Measurements from ENCODE around the gene SMARCC2.
A peak's percentile ranks its signal among the peaks of the same experiment; 100 is the strongest.
"Not testable (repeated sequence)": the region's sequence is repeated elsewhere in the genome, so short reads cannot be mapped to it uniquely, and the experiment has no call there.

SMARCC2 gene

GRCh38 chr12:56197921-56198635, 8.8 kb upstream of the SMARCC2 start:
- Mint-ChIP-seq H3K36me3 (ENCODE audit: low read depth) (peaks cover 1% of the 10 kb centered on the region), H3K27ac (no peak overlapping the region), H3K4me1 (ENCODE audit: low read depth) (peaks cover 6% of the 10 kb centered on the region), H3K4me3 (no peak overlapping the region), H3K27me3 (ENCODE audit: low read depth) (no peaks in the 10 kb centered on the region), H3K9me3 (no peaks in the 10 kb centered on the region)
- no peak for DNase-seq (ENCODE audit: low spot score)

GRCh38 chr12:56196818-56197550, 7.7 kb upstream of the SMARCC2 start:
- H3K4me3 Mint-ChIP-seq; DNase-seq (ENCODE audit: low spot score): not testable (repeated sequence)
- H3K4me1 Mint-ChIP-seq (ENCODE audit: low read depth), result peaks cover 12% of the 10 kb centered on the region

GRCh38 chr12:56193025-56193578, 3.8 kb upstream of the SMARCC2 start:
- Mint-ChIP-seq H3K36me3 (ENCODE audit: low read depth) (peaks cover 7% of the 10 kb centered on the region), H3K27ac (peak overlapping the region; percentile 0)
- DNase-seq (ENCODE audit: low spot score), result peak; percentile 60

More at GRCh38 chr12:56196818-56197550, 7.7 kb upstream of the SMARCC2 start:
- H3K27ac Mint-ChIP-seq; H3K36me3 Mint-ChIP-seq (ENCODE audit: low read depth); H3K27me3 Mint-ChIP-seq (ENCODE audit: low read depth); H3K9me3 Mint-ChIP-seq: not testable (repeated sequence)

GRCh38 chr12:56192582-56192981, 3.3 kb upstream of the SMARCC2 start:
- DNase-seq (ENCODE audit: low spot score), result no peak
- Mint-ChIP-seq H3K36me3 (ENCODE audit: low read depth) (peaks cover 12% of the 10 kb centered on the region), H3K4me1 (ENCODE audit: low read depth) (peaks cover 32% of the 10 kb centered on the region), H3K4me3 (peak overlapping the region; percentile 5), H3K9me3 (no peaks in the 10 kb centered on the region), H3K27ac (peak overlapping the region; percentile 17), H3K27me3 (ENCODE audit: low read depth) (no peaks in the 10 kb centered on the region)

More at GRCh38 chr12:56193025-56193578, 3.8 kb upstream of the SMARCC2 start:
- Mint-ChIP-seq H3K4me3 (no peak overlapping the region), H3K9me3 (no peaks in the 10 kb centered on the region), H3K4me1 (ENCODE audit: low read depth) (peaks cover 27% of the 10 kb centered on the region), H3K27me3 (ENCODE audit: low read depth) (no peaks in the 10 kb centered on the region)

- H3K27ac Mint-ChIP-seq, result peak overlapping the region; percentile 99
- H3K9me3 Mint-ChIP-seq, result no peaks in the 10 kb centered on the region
- peaks cover 44% of the 10 kb centered on the region for H3K4me1 Mint-ChIP-seq (ENCODE audit: low read depth)
- peaks cover 25% of the 10 kb centered on the region for H3K36me3 Mint-ChIP-seq (ENCODE audit: low read depth)
- DNase-seq (ENCODE audit: low spot score), result no peak
- peak overlapping the region; percentile 95 for H3K4me3 Mint-ChIP-seq
- H3K27me3 Mint-ChIP-seq (ENCODE audit: low read depth), result no peaks in the 10 kb centered on the region
These were observed 1.4 kb upstream of the SMARCC2 start for GRCh38 chr12:56190695-56191155.

GRCh38 chr12:56189918-56190694, 823 bp upstream of the SMARCC2 start:
- Mint-ChIP-seq H3K9me3 (no peaks in the 10 kb centered on the region), H3K4me1 (ENCODE audit: low read depth) (peaks cover 44% of the 10 kb centered on the region), H3K27me3 (ENCODE audit: low read depth) (no peaks in the 10 kb centered on the region), H3K4me3 (peak overlapping the region; percentile 95), H3K36me3 (ENCODE audit: low read depth) (peaks cover 27% of the 10 kb centered on the region), H3K27ac (peak overlapping the region; percentile 99)
- DNase-seq (ENCODE audit: low spot score), result peak; percentile 86

- peaks cover 37% of the 10 kb centered on the region for H3K36me3 Mint-ChIP-seq (ENCODE audit: low read depth)
- no peaks in the 10 kb centered on the region for H3K27me3 Mint-ChIP-seq (ENCODE audit: low read depth)
- peak overlapping the region; percentile 81 for H3K27ac Mint-ChIP-seq
- peaks cover 44% of the 10 kb centered on the region for H3K4me1 Mint-ChIP-seq (ENCODE audit: low read depth)
- peak overlapping the region; percentile 91 for H3K4me3 Mint-ChIP-seq
- DNase-seq (ENCODE audit: low spot score), result peak; percentile 7
- H3K9me3 Mint-ChIP-seq, result no peaks in the 10 kb centered on the region
These were observed 545 bp downstream of the SMARCC2 start for GRCh38 chr12:56188778-56189098.

- Mint-ChIP-seq H3K9me3 (no peaks in the 10 kb centered on the region), H3K27ac (peak overlapping the region; percentile 81), H3K36me3 (ENCODE audit: low read depth) (peaks cover 38% of the 10 kb centered on the region), H3K4me1 (ENCODE audit: low read depth) (peaks cover 41% of the 10 kb centered on the region), H3K4me3 (peak overlapping the region; percentile 91), H3K27me3 (ENCODE audit: low read depth) (no peaks in the 10 kb centered on the region)
- no peak for DNase-seq (ENCODE audit: low spot score)
These were observed 1.0 kb downstream of the SMARCC2 start for GRCh38 chr12:56188131-56188777.

- H3K27me3 Mint-ChIP-seq (ENCODE audit: low read depth), result no peaks in the 10 kb centered on the region
- H3K4me1 Mint-ChIP-seq (ENCODE audit: low read depth), result peaks cover 32% of the 10 kb centered on the region
- H3K27ac Mint-ChIP-seq, result no peak overlapping the region
- no peaks in the 10 kb centered on the region for H3K9me3 Mint-ChIP-seq
- peaks cover 45% of the 10 kb centered on the region for H3K36me3 Mint-ChIP-seq (ENCODE audit: low read depth)
- DNase-seq (ENCODE audit: low spot score), result no peak
- peak overlapping the region; percentile 91 for H3K4me3 Mint-ChIP-seq
These were observed 2.3 kb downstream of the SMARCC2 start for GRCh38 chr12:56186957-56187356.

GRCh38 chr12:56178347-56178746, 10.9 kb downstream of the SMARCC2 start:
- Mint-ChIP-seq H3K36me3 (ENCODE audit: low read depth) (peaks cover 66% of the 10 kb centered on the region), H3K4me1 (ENCODE audit: low read depth) (no peaks in the 10 kb centered on the region), H3K27ac (no peak overlapping the region), H3K27me3 (ENCODE audit: low read depth) (no peaks in the 10 kb centered on the region), H3K4me3 (no peak overlapping the region), H3K9me3 (no peaks in the 10 kb centered on the region)
- no peak for DNase-seq (ENCODE audit: low spot score)

GRCh38 chr12:56172839-56173238, 16.4 kb downstream of the SMARCC2 start:
- DNase-seq (ENCODE audit: low spot score), result no peak
- no peak overlapping the region for H3K27ac Mint-ChIP-seq
- peaks cover 61% of the 10 kb centered on the region for H3K36me3 Mint-ChIP-seq (ENCODE audit: low read depth)
- no peaks in the 10 kb centered on the region for H3K27me3 Mint-ChIP-seq (ENCODE audit: low read depth)
- no peaks in the 10 kb centered on the region for H3K4me1 Mint-ChIP-seq (ENCODE audit: low read depth)
- no peak overlapping the region for H3K4me3 Mint-ChIP-seq
- no peaks in the 10 kb centered on the region for H3K9me3 Mint-ChIP-seq

- Mint-ChIP-seq H3K9me3 (no peaks in the 10 kb centered on the region), H3K4me1 (ENCODE audit: low read depth) (peaks cover 3% of the 10 kb centered on the region), H3K27me3 (ENCODE audit: low read depth) (no peaks in the 10 kb centered on the region), H3K27ac (peak overlapping the region; percentile 83), H3K36me3 (ENCODE audit: low read depth) (peaks cover 59% of the 10 kb centered on the region), H3K4me3 (no peak overlapping the region)
- no peak for DNase-seq (ENCODE audit: low spot score)
These were observed 20.0 kb downstream of the SMARCC2 start for GRCh38 chr12:56169229-56169759.

GRCh38 chr12:56165369-56165768, 23.9 kb downstream of the SMARCC2 start:
- Mint-ChIP-seq H3K27me3 (ENCODE audit: low read depth) (no peaks in the 10 kb centered on the region), H3K4me3 (no peak overlapping the region), H3K4me1 (ENCODE audit: low read depth) (peaks cover 16% of the 10 kb centered on the region), H3K9me3 (no peaks in the 10 kb centered on the region), H3K36me3 (ENCODE audit: low read depth) (peaks cover 70% of the 10 kb centered on the region), H3K27ac (no peak overlapping the region)
- DNase-seq (ENCODE audit: low spot score), result no peak

Measured in T-helper 2 cell treated with Interferon-gamma antibody and Interleukin-4, amounts not matched to agents 5 μg/mL and 100 μg/mL, for 36 hours (primary cell).